ENCODE data around the gene CSNK1A1.
A peak's percentile ranks its signal among the peaks of the same experiment; 100 is the strongest.

CSNK1A1 gene

GRCh38 chr5:149572576-149573231 is 21.5 kb upstream of the CSNK1A1 start:
- H3K27ac ChIP-seq, result peak overlapping the region; percentile 57
- no peak for TF ChIP-seq ZFX (IDR thresholded peaks at IDR 0.05; ENCODE audit: borderline replicate concordance)
- TF ChIP-seq, protein P1, sequence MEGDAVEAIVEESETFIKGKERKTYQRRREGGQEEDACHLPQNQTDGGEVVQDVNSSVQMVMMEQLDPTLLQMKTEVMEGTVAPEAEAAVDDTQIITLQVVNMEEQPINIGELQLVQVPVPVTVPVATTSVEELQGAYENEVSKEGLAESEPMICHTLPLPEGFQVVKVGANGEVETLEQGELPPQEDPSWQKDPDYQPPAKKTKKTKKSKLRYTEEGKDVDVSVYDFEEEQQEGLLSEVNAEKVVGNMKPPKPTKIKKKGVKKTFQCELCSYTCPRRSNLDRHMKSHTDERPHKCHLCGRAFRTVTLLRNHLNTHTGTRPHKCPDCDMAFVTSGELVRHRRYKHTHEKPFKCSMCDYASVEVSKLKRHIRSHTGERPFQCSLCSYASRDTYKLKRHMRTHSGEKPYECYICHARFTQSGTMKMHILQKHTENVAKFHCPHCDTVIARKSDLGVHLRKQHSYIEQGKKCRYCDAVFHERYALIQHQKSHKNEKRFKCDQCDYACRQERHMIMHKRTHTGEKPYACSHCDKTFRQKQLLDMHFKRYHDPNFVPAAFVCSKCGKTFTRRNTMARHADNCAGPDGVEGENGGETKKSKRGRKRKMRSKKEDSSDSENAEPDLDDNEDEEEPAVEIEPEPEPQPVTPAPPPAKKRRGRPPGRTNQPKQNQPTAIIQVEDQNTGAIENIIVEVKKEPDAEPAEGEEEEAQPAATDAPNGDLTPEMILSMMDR (IDR thresholded peaks at IDR 0.05), result no peak

GRCh38 chr5:149572170-149572569 is 20.9 kb upstream of the CSNK1A1 start:
- peak overlapping the region; percentile 57 for H3K27ac ChIP-seq
- no peak for TF ChIP-seq ZFX (IDR thresholded peaks at IDR 0.05; ENCODE audit: borderline replicate concordance)
- TF ChIP-seq, protein P1 (IDR thresholded peaks at IDR 0.05), result no peak

- no peak for TF ChIP-seq ZFX (IDR thresholded peaks at IDR 0.05; ENCODE audit: borderline replicate concordance)
- TF ChIP-seq, protein P1 (IDR thresholded peaks at IDR 0.05), result no peak
- H3K27ac ChIP-seq, result no peak overlapping the region
Observed at GRCh38 chr5:149567226-149567625, 16.0 kb upstream of the CSNK1A1 start.

- TF ChIP-seq, protein P1 (IDR thresholded peaks at IDR 0.05), result peak; percentile 66
- H3K27ac ChIP-seq, result peak overlapping the region; percentile 40
Observed at GRCh38 chr5:149564542-149565140, 13.4 kb upstream of the CSNK1A1 start.

GRCh38 chr5:149563466-149563865 is 12.2 kb upstream of the CSNK1A1 start:
- no peak for TF ChIP-seq ZFX (IDR thresholded peaks at IDR 0.05; ENCODE audit: borderline replicate concordance)
- TF ChIP-seq, protein P1 (IDR thresholded peaks at IDR 0.05), result no peak
- H3K27ac ChIP-seq, result peak overlapping the region; percentile 70

DNA sequence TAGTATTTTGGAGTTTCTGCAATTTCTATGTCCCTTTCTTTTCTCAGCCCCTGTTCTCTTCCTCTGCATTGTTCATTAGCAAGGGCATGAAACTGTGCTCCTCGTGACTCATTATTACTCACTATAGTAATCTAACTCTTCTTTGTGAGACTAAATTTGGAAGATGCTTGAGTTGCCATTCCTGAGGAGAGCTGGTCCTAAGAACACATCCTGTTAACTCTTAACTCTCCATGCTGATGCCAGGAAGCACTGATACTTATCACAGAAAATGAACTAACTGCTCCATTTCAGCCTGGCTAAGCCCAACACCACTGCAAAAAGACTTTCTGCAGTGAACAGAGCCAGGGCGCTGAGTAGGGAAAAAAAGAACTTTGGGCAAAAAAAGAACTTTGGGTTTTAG is 10.6 kb upstream of the CSNK1A1 start:
- H3K27ac ChIP-seq, result peak overlapping the region; percentile 70
- TF ChIP-seq, protein P1 (IDR thresholded peaks at IDR 0.05), result no peak
- no peak for TF ChIP-seq ZFX (IDR thresholded peaks at IDR 0.05; ENCODE audit: borderline replicate concordance)

- no peak overlapping the region for H3K27ac ChIP-seq
- TF ChIP-seq ZFX (IDR thresholded peaks at IDR 0.05; ENCODE audit: borderline replicate concordance), result no peak
- TF ChIP-seq, protein P1 (IDR thresholded peaks at IDR 0.05), result no peak
Observed at GRCh38 chr5:149559706-149560105, 8.5 kb upstream of the CSNK1A1 start.

Measured in 22Rv1 (cell line).